Natural killer cell (primary cell): ENCODE data around the gene RRP7A. TPM values are rescaled to one million over a fixed set of nuclear protein-coding genes. Genes with fewer than 3 reads are reported as not detected.
"Not testable (repeated sequence)": the region's sequence is repeated elsewhere in the genome, so short reads cannot be mapped to it uniquely, and the experiment has no call there.

Experiments
- ATAC-seq, 3 donors: fragments of 150-1000 bp in 2 of 3; fragments of 200-7000 bp in 1 of 3; cut with Tn5 transposase; 1 replicate in 1 of 3; 2 replicates in 2 of 3; pipeline ENCODE4 v1.10.0; 2021; ENCODE audit warnings: mild to moderate bottlenecking in 2 of 3, moderate library complexity in 2 of 3
- DNase-seq, 2 donors: peaks; one replicate each; pipeline versions ENCODE4 v3.0.0 to v3.0.0-alpha.2; 2013 to 2021; ENCODE audit warnings: mixed read lengths in 1 of 2
- H3K27ac ChIP-seq: one replicate; pipeline ENCODE4 v1.5.1; 2013; ENCODE audit warnings: mild to moderate bottlenecking, low read length
- H3K27me3 ChIP-seq: one replicate; pipeline ENCODE4 v1.6.1; 2013; ENCODE audit warnings: low read length; ENCODE audit not compliant: control insufficient read depth, insufficient read depth
- H3K36me3 ChIP-seq: one replicate; pipeline ENCODE4 v1.6.1; 2013; ENCODE audit warnings: low read length; ENCODE audit not compliant: control insufficient read depth, insufficient read depth
- H3K4me1 ChIP-seq: one replicate; pipeline ENCODE4 v1.6.1; 2013; ENCODE audit warnings: low read length; ENCODE audit not compliant: control insufficient read depth, insufficient read depth
- H3K4me3 ChIP-seq: one replicate; pipeline ENCODE4 v1.5.1; 2013; ENCODE audit warnings: low read length
- H3K9me3 ChIP-seq: one replicate; pipeline ENCODE4 v1.6.1; 2013; ENCODE audit warnings: low read length; ENCODE audit not compliant: control insufficient read depth, insufficient read depth
- H3K27ac Mint-ChIP-seq, 2 donors: one replicate each; pipeline ENCODE4 v1.8.0; 2022; ENCODE audit warnings: mild to moderate bottlenecking in 2 of 2, mixed read lengths in 2 of 2, moderate library complexity in 1 of 2
- H3K27me3 Mint-ChIP-seq, 2 donors: one replicate each; pipeline ENCODE4 v1.8.0; 2022; ENCODE audit warnings: low read depth in 2 of 2, mixed read lengths in 2 of 2
- H3K36me3 Mint-ChIP-seq: one replicate; pipeline ENCODE4 v1.8.0; 2022; ENCODE audit warnings: mixed read lengths
- H3K4me1 Mint-ChIP-seq, 2 donors: one replicate each; pipeline ENCODE4 v1.8.0; 2022; ENCODE audit warnings: mixed read lengths in 2 of 2
- H3K4me3 Mint-ChIP-seq: one replicate; pipeline ENCODE4 v1.8.0; 2022; ENCODE audit warnings: mild to moderate bottlenecking, moderate library complexity, mixed read lengths
- H3K9me3 Mint-ChIP-seq, 2 donors: one replicate each; pipeline ENCODE4 v1.8.0; 2022; ENCODE audit warnings: mixed read lengths in 2 of 2
- CTCF ChIP-seq: fragments of 200-600 bp; IDR thresholded peaks from one replicate; pipeline ENCODE4 v1.8.0; 2022; ENCODE audit warnings: antibody characterized with exemption
- WGBS: methylation state at CpG from one replicate; pipeline ENCODE4 v1.1.7; 2013; ENCODE audit warnings: missing lambda C conversion rate; ENCODE audit not compliant: insufficient coverage; 5-methylcytosine and 5-hydroxymethylcytosine counted together
- intact Hi-C: fragments of 100-400 bp; cut with micrococcal nuclease; formaldehyde crosslinking; loops from one replicate; pipeline ENCODE4 v1.14.2; 2022
- total RNA-seq, 4 donors: library from RNA; stranded (reverse); fragments of 120-200 nt in 1 of 4; gene quantifications; one replicate each; pipeline versions ENCODE4 v1.2.3 to v1.2.4, GENCODE V29; 2013 to 2022

RRP7A gene
- total RNA-seq, 3 donors from 2014 or later (not counting 1 experiment from before 2014, with no cell fraction given): 31.3 to 43.0 (median 37.7) TPM

- H3K9me3 ChIP-seq, H3K27me3 Mint-ChIP-seq, DNase-seq, H3K27ac ChIP-seq, ATAC-seq, H3K36me3 Mint-ChIP-seq, H3K27me3 ChIP-seq, H3K27ac Mint-ChIP-seq, intact Hi-C loops, H3K4me3 Mint-ChIP-seq, H3K9me3 Mint-ChIP-seq, H3K36me3 ChIP-seq, H3K4me3 ChIP-seq: not testable (repeated sequence)
- 95% methylated on average over 23 of the region's 24 CpGs for WGBS
- peaks cover 19% of the 10 kb centered on the region for H3K4me1 ChIP-seq
- peaks cover 0 to 10% of the 10 kb centered on the region in 2 donors for H3K4me1 Mint-ChIP-seq
These were observed 11.9 kb upstream of the RRP7A start for GRCh38 chr22:42531401-42532084.

- not testable (repeated sequence) for H3K27me3 Mint-ChIP-seq
These were observed 9.8 kb upstream of the RRP7A start for GRCh38 chr22:42529435-42529834.

GRCh38 chr22:42528591-42529307 is 9.2 kb upstream of the RRP7A start:
- intact Hi-C loops: no loop called here
- no peaks in the 10 kb centered on the region for H3K9me3 ChIP-seq
- DNase-seq: no peak
- H3K36me3 ChIP-seq: no peaks in the 10 kb centered on the region
- TF ChIP-seq CTCF: no peak
- H3K27me3 ChIP-seq: no peaks in the 10 kb centered on the region
- Mint-ChIP-seq H3K4me3 (no peak overlapping the region), H3K36me3 (no peaks in the 10 kb centered on the region), H3K4me1 (peaks cover 0 to 7% of the 10 kb centered on the region in 2 donors), H3K27ac (no peak overlapping the region), H3K9me3 (no peaks in the 10 kb centered on the region), H3K27me3 (no peaks in the 10 kb centered on the region)
- H3K4me1 ChIP-seq: peaks cover 11% of the 10 kb centered on the region
- no peak for ATAC-seq
- WGBS: 90% methylated on average over 11 of the region's 11 CpGs
- H3K4me3 ChIP-seq: no peak overlapping the region
- no peak overlapping the region for H3K27ac ChIP-seq

More at GRCh38 chr22:42529435-42529834, 9.8 kb upstream of the RRP7A start:
- intact Hi-C loops, H3K27ac ChIP-seq, DNase-seq, H3K27ac Mint-ChIP-seq, H3K27me3 ChIP-seq, H3K4me3 Mint-ChIP-seq, H3K36me3 Mint-ChIP-seq, H3K9me3 ChIP-seq, H3K9me3 Mint-ChIP-seq, ATAC-seq, H3K4me3 ChIP-seq, H3K36me3 ChIP-seq: not testable (repeated sequence)
- WGBS: 92% methylated on average over 7 of the region's 8 CpGs
- peaks cover 0 to 10% of the 10 kb centered on the region in 2 donors for H3K4me1 Mint-ChIP-seq
- peaks cover 14% of the 10 kb centered on the region for H3K4me1 ChIP-seq

- no peak for ATAC-seq
- DNase-seq: no peak
- intact Hi-C loops: no loop called here
- H3K36me3 Mint-ChIP-seq: no peaks in the 10 kb centered on the region
- peaks cover 13 to 14% of the 10 kb centered on the region in 2 donors for H3K4me1 Mint-ChIP-seq
- Histone ChIP-seq H3K27ac (no peak overlapping the region), H3K4me3 (no peak overlapping the region), H3K36me3 (peaks cover 3% of the 10 kb centered on the region), H3K27me3 (no peaks in the 10 kb centered on the region), H3K9me3 (no peaks in the 10 kb centered on the region), H3K4me1 (peaks cover 19% of the 10 kb centered on the region)
- no peaks in the 10 kb centered on the region for H3K27me3 Mint-ChIP-seq
- TF ChIP-seq CTCF: no peak
- H3K27ac Mint-ChIP-seq: no peak overlapping the region
- H3K9me3 Mint-ChIP-seq: no peaks in the 10 kb centered on the region
- 98% methylated on average over 15 of the region's 15 CpGs for WGBS
- no peak overlapping the region for H3K4me3 Mint-ChIP-seq
These were observed 3.0 kb upstream of the RRP7A start for GRCh38 chr22:42522546-42522945.
